ENCODE measurements around the gene KRCC1. TPM values are rescaled to one million over a fixed set of nuclear protein-coding genes. Genes with fewer than 3 reads are reported as not detected.

The KRCC1 gene
- total RNA-seq, 2 experiments from 2014 or later: 2.4 to 2.5 TPM

DNA sequence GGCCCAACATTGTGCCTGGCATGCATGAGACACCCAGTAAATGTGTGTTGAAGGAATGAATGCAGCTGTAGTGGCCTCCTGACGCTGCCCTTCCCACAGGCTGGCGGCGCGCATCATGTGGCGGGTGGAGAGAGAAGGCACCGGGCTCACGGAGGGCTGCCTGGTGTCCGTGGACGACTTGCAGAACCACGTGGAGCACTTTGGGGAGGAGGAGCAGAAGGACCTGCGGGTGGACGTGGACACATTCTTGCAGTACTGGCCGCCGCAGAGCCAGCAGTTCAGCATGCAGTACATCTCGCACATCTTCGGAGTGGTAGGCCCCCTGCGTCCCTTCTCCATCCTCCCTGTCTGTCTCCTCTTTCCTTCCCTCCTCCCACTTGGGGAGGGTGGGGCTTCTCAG, 32.2 kb upstream of the KRCC1 start:
- Mint-ChIP-seq H3K27me3 (ENCODE audit: low read depth) (no peaks in the 10 kb centered on the region), H3K4me1 (ENCODE audit: low read depth) (peaks cover 20% of the 10 kb centered on the region), H3K36me3 (ENCODE audit: low read depth) (no peaks in the 10 kb centered on the region), H3K4me3 (no peak overlapping the region), H3K9me3 (no peaks in the 10 kb centered on the region), H3K27ac (no peak overlapping the region)
- CTCF ChIA-PET: no interaction called here
- intact Hi-C loops (cut with micrococcal nuclease): no loop called here
- DNase-seq: no peak

- Mint-ChIP-seq H3K9me3 (no peaks in the 10 kb centered on the region), H3K27me3 (ENCODE audit: low read depth) (no peaks in the 10 kb centered on the region), H3K4me3 (no peak overlapping the region), H3K36me3 (ENCODE audit: low read depth) (no peaks in the 10 kb centered on the region), H3K27ac (no peak overlapping the region), H3K4me1 (ENCODE audit: low read depth) (peaks cover 20% of the 10 kb centered on the region)
- intact Hi-C loops (cut with micrococcal nuclease): no loop called here
- CTCF ChIA-PET: no interaction called here
- no peak for DNase-seq
Measured at GRCh38 chr2:88087073-88087472, 31.5 kb upstream of the KRCC1 start.

GRCh38 chr2:88086401-88086800, 30.8 kb upstream of the KRCC1 start:
- H3K36me3 Mint-ChIP-seq (ENCODE audit: low read depth): no peaks in the 10 kb centered on the region
- H3K4me1 Mint-ChIP-seq (ENCODE audit: low read depth): peaks cover 17% of the 10 kb centered on the region
- intact Hi-C loops (cut with micrococcal nuclease): no loop called here
- CTCF ChIA-PET: no interaction called here
- H3K9me3 Mint-ChIP-seq: no peaks in the 10 kb centered on the region
- no peaks in the 10 kb centered on the region for H3K27me3 Mint-ChIP-seq (ENCODE audit: low read depth)
- no peak for DNase-seq
- no peak overlapping the region for H3K27ac Mint-ChIP-seq
- no peak overlapping the region for H3K4me3 Mint-ChIP-seq

DNA sequence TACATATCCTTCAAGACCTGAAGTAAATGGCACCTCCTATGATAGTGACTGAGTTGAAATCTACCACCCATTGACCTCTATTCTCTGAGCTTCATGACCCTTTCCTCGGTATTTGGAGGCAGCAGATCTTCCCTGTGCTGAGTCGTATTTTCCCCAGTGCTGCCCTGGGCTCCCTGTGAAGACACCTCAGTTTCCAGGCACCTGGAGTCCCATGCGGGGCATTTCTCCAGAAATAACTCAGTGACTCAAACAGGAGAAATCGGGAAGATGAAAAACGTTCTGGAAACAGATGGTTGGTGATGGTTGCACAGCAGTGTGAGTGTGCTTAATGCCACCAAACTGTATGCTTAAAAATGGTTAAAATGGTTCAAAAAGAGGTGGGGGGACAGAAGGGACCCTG, 30.0 kb upstream of the KRCC1 start:
- Mint-ChIP-seq H3K4me3 (no peak overlapping the region), H3K9me3 (no peaks in the 10 kb centered on the region)
- intact Hi-C loops (cut with micrococcal nuclease): no loop called here

GRCh38 chr2:88085099-88085498, 29.5 kb upstream of the KRCC1 start:
- Mint-ChIP-seq H3K27me3 (ENCODE audit: low read depth) (no peaks in the 10 kb centered on the region), H3K9me3 (no peaks in the 10 kb centered on the region), H3K36me3 (ENCODE audit: low read depth) (no peaks in the 10 kb centered on the region), H3K4me3 (no peak overlapping the region), H3K27ac (no peak overlapping the region), H3K4me1 (ENCODE audit: low read depth) (peaks cover 4% of the 10 kb centered on the region)
- CTCF ChIA-PET: interaction anchor here (0.6 kb wide), 2 partner anchors 27 to 45 kb away, joined by 3 to 4 read pairs; no protein-coding TSS in a partner anchor
- no peak for DNase-seq
- intact Hi-C loops (cut with micrococcal nuclease): no loop called here

More for the DNA sequence above, 30.0 kb upstream of the KRCC1 start:
- Mint-ChIP-seq H3K27ac (no peak overlapping the region), H3K27me3 (ENCODE audit: low read depth) (no peaks in the 10 kb centered on the region), H3K36me3 (ENCODE audit: low read depth) (no peaks in the 10 kb centered on the region), H3K4me1 (ENCODE audit: low read depth) (peaks cover 9% of the 10 kb centered on the region)
- CTCF ChIA-PET: interaction anchor here (0.6 kb wide), 2 partner anchors 27 to 45 kb away, joined by 3 to 4 read pairs; no protein-coding TSS in a partner anchor
- no peak for DNase-seq

DNA sequence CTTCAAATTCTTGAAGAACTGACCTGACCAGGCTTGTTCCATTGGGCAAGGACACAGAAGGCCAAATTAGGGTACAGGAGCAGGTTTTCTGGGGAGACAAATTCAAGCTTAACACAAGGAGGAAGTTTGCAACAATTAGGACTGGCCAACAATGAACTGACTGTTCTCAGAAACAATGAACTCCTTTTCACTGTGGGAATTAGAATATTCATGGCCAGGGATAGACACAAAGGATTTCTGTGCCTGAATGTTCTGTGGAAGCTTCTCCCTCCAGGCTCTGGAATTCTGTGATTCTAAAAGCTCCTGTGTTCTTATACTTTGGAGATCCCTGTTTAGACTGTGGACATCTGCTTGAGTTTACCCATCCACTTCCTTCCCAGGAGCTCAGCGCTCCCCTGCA, 27.2 kb upstream of the KRCC1 start:
- Mint-ChIP-seq H3K27ac (no peak overlapping the region), H3K4me1 (ENCODE audit: low read depth) (no peaks in the 10 kb centered on the region), H3K4me3 (no peak overlapping the region), H3K9me3 (no peaks in the 10 kb centered on the region), H3K36me3 (ENCODE audit: low read depth) (no peaks in the 10 kb centered on the region), H3K27me3 (ENCODE audit: low read depth) (no peaks in the 10 kb centered on the region)
- intact Hi-C loops (cut with micrococcal nuclease): no loop called here
- CTCF ChIA-PET: interaction anchor here (2.4 kb wide), 1 partner anchor 22 kb away, joined by 9 read pairs; no protein-coding TSS in a partner anchor
- DNase-seq: no peak

DNA sequence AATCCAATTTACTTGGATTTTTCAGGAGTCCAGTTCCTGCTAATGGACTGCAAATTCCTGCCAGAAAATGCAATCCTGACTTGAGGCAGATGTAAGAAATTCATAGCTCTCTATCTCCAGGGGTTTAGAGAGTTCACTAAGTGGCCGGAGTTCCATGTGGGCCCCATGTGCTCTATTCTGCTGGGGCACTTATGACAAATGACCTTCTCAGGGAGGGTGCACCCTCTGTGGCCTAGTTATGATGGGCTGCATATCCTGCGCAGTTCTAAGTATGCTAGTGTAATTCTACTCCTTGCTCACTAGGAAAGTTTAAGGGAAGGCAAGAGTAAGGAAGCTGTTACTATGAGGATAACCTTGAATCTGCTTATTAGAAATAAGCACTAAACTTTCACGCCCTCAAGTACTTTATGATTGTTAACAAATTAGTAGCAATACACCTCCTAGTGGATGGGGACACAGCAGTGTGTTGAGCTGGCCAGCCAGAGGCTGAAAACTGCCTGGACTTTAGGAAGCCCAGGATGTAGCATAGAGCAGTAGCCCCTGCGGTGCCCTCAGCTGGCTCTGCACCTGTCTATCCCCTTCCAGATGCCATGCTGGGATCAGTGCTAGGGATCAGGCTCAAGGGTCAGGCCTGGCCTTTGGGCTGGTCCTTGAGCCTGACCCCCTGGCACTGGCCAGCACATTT, 26.5 kb upstream of the KRCC1 start:
- no peaks in the 10 kb centered on the region for H3K27me3 Mint-ChIP-seq (ENCODE audit: low read depth)
- no peaks in the 10 kb centered on the region for H3K36me3 Mint-ChIP-seq (ENCODE audit: low read depth)
- H3K4me1 Mint-ChIP-seq (ENCODE audit: low read depth): no peaks in the 10 kb centered on the region
- intact Hi-C loops (cut with micrococcal nuclease): no loop called here
- no peak for DNase-seq
- H3K4me3 Mint-ChIP-seq: no peak overlapping the region
- no peak overlapping the region for H3K27ac Mint-ChIP-seq
- CTCF ChIA-PET: interaction anchor here (0.9 to 2.4 kb wide), 2 partner anchors 22 to 80 kb away, joined by 3 to 9 read pairs; no protein-coding TSS in a partner anchor
- no peaks in the 10 kb centered on the region for H3K9me3 Mint-ChIP-seq

GRCh38 chr2:88080545-88080944, 25.0 kb upstream of the KRCC1 start:
- intact Hi-C loops (cut with micrococcal nuclease): no loop called here
- Mint-ChIP-seq H3K36me3 (ENCODE audit: low read depth) (no peaks in the 10 kb centered on the region), H3K4me1 (ENCODE audit: low read depth) (no peaks in the 10 kb centered on the region), H3K9me3 (no peaks in the 10 kb centered on the region), H3K27me3 (ENCODE audit: low read depth) (no peaks in the 10 kb centered on the region), H3K27ac (no peak overlapping the region), H3K4me3 (no peak overlapping the region)
- CTCF ChIA-PET: interaction anchor here (2.4 kb wide), 1 partner anchor 20 kb away, joined by 9 read pairs; no protein-coding TSS in a partner anchor
- DNase-seq: no peak

DNA sequence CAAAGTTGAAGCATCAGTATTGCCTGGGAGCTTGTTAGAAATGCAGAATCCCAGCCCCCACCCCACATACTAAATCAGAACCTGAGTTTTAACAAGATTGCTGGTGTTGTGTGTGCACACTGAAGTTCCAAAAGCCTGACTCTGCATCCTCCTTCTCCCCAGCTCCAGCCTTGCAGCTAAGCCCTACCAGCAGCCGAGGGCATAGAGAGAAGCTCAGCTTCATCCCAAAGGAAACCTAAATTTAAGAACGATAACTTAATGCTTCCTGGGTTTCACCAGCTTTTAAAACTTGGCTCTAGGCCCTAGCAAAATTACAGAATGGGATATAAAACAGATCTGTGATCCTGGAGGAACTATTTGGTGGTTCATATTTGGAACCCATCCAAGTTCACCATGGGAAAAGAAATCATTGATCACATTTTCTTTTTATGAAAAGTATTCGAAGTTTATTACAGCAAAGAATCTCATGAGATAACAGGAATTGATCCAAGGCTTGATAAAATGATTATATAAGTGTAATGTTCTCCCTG, 23.1 kb upstream of the KRCC1 start:
- no peak overlapping the region for H3K27ac Mint-ChIP-seq
- H3K27me3 Mint-ChIP-seq (ENCODE audit: low read depth): no peaks in the 10 kb centered on the region
- no peak for DNase-seq
- no peaks in the 10 kb centered on the region for H3K4me1 Mint-ChIP-seq (ENCODE audit: low read depth)
- CTCF ChIA-PET: interaction anchor here (1.7 to 2.0 kb wide), 2 partner anchors 18 to 81 kb away, joined by 4 to 7 read pairs; no protein-coding TSS in a partner anchor
- intact Hi-C loops (cut with micrococcal nuclease): no loop called here
- H3K36me3 Mint-ChIP-seq (ENCODE audit: low read depth): no peaks in the 10 kb centered on the region
- H3K4me3 Mint-ChIP-seq: no peak overlapping the region
- H3K9me3 Mint-ChIP-seq: peaks cover 1% of the 10 kb centered on the region

DNA sequence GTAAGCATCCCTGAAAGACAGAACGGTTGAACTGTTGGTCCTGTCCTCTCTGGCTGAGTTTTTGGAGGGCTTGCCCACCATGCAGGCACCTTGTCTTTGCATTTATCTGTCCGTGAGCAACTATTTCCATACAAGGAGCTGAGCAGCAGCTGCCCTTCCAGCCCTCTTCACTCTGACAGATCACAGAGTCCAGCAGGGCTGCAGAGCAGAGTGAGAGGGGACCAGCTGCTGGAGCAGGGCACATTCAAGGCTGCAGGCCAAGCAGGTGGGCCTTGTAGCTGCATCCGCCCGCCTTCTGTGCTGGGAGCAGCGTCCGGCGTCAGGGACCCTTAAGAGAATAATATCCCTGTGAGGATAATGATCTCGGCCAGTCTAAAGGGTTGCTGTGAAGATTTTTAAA, 21.5 kb upstream of the KRCC1 start:
- peaks cover 1% of the 10 kb centered on the region for H3K9me3 Mint-ChIP-seq
- H3K27me3 Mint-ChIP-seq (ENCODE audit: low read depth): no peaks in the 10 kb centered on the region
- no peaks in the 10 kb centered on the region for H3K4me1 Mint-ChIP-seq (ENCODE audit: low read depth)
- no peaks in the 10 kb centered on the region for H3K36me3 Mint-ChIP-seq (ENCODE audit: low read depth)
- H3K27ac Mint-ChIP-seq: no peak overlapping the region
- DNase-seq: no peak
- CTCF ChIA-PET: no interaction called here
- H3K4me3 Mint-ChIP-seq: no peak overlapping the region
- intact Hi-C loops (cut with micrococcal nuclease): no loop called here

GRCh38 chr2:88074854-88075292, 19.3 kb upstream of the KRCC1 start:
- peaks cover 1% of the 10 kb centered on the region for H3K9me3 Mint-ChIP-seq
- H3K4me1 Mint-ChIP-seq (ENCODE audit: low read depth): no peaks in the 10 kb centered on the region
- CTCF ChIA-PET: interaction anchor here (2.5 kb wide), 1 partner anchor 14 kb away, joined by 12 read pairs; no protein-coding TSS in a partner anchor

DNA sequence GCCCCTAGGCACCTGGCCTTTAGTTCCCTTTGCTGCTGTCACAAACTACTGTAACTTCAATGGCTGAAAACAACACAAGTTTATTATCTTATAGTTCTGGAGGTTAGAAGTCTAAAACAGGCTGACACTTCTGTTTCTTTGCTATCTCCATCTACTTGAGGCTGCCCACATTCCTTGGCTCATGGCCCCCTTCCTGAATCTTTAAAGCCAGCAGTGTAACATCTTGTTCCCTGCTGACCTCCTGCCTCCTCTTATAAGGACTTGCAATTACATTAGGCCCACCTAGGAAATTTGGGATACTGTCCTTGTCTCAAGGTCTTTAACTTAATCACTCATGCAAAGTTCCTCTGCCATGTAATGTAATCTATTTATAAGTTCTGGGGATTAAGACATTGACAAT, 18.6 kb upstream of the KRCC1 start:
- H3K27me3 Mint-ChIP-seq (ENCODE audit: low read depth): peaks cover 1% of the 10 kb centered on the region
- H3K4me3 Mint-ChIP-seq: no peak overlapping the region
- CTCF ChIA-PET: interaction anchor here (2.5 kb wide), 1 partner anchor 13 kb away, joined by 12 read pairs; no protein-coding TSS in a partner anchor
- DNase-seq: no peak
- intact Hi-C loops (cut with micrococcal nuclease): no loop called here
- no peaks in the 10 kb centered on the region for H3K36me3 Mint-ChIP-seq (ENCODE audit: low read depth)
- H3K4me1 Mint-ChIP-seq (ENCODE audit: low read depth): no peaks in the 10 kb centered on the region
- H3K9me3 Mint-ChIP-seq: peaks cover 1% of the 10 kb centered on the region
- no peak overlapping the region for H3K27ac Mint-ChIP-seq

More at GRCh38 chr2:88074854-88075292, 19.3 kb upstream of the KRCC1 start:
- Mint-ChIP-seq H3K36me3 (ENCODE audit: low read depth) (no peaks in the 10 kb centered on the region), H3K4me3 (no peak overlapping the region), H3K27me3 (ENCODE audit: low read depth) (no peaks in the 10 kb centered on the region), H3K27ac (no peak overlapping the region)
- no peak for DNase-seq
- intact Hi-C loops (cut with micrococcal nuclease): no loop called here

DNA sequence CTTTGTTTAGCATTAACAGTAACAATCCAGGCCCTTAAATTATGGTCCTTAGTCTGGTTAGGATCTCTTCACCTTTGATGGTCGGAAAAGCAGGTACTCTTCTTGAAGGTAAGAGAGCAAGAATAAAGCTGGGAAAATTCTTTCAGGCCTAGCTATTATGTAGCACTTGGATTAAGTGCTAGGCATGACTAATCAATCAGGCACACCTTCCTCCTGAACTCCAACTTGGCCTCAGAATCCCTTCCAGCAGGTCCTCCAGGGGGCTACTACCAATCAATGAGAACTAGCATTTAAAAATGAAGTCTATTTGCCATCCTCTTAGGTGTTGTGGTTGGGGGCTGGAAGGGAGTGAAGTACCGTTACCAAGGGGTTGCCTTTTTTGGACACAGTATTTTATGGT, 15.8 kb upstream of the KRCC1 start:
- Mint-ChIP-seq H3K9me3 (peaks cover 1% of the 10 kb centered on the region), H3K4me1 (ENCODE audit: low read depth) (no peaks in the 10 kb centered on the region), H3K27ac (no peak overlapping the region), H3K36me3 (ENCODE audit: low read depth) (no peaks in the 10 kb centered on the region), H3K27me3 (ENCODE audit: low read depth) (peaks cover 2% of the 10 kb centered on the region), H3K4me3 (no peak overlapping the region)
- DNase-seq: no peak
- intact Hi-C loops (cut with micrococcal nuclease): no loop called here
- CTCF ChIA-PET: interaction anchor here (0.6 to 0.7 kb wide), 2 partner anchors 11 to 13 kb away, joined by 3 to 4 read pairs; no protein-coding TSS in a partner anchor
